ENCODE results near the gene TGFBR2. TPM values are rescaled to one million over a fixed set of nuclear protein-coding genes. Genes with fewer than 3 reads are reported as not detected.

TGFBR2 gene
- total RNA-seq, 1 donor from 2014 or later, result 15.6 TPM

DNA sequence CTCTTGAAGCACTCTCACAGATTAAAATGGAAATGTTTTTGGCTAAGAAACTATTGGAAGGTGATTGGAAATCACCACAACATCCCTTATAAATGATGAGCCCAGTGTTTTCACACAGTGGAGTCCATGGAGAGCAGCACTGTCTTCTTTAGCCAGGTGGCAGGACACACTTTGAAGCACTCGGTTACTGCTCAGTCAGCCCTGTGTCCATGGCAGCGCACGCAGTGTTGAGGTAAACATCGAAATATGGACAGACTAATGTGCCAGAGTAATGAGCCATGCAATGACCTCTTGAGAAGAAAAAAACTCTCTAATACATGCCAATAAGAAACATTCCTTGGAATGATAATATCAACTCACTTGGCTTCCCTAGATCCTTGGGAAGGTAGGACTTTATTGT, 66.6 kb downstream of the TGFBR2 start:
- H3K4me1 Mint-ChIP-seq, result peaks cover 9% of the 10 kb centered on the region
- no peak overlapping the region for H3K27ac Mint-ChIP-seq
- H3K4me3 Mint-ChIP-seq, result no peak overlapping the region
- peaks cover 53% of the 10 kb centered on the region for H3K36me3 Mint-ChIP-seq
- TF ChIP-seq, protein P1, sequence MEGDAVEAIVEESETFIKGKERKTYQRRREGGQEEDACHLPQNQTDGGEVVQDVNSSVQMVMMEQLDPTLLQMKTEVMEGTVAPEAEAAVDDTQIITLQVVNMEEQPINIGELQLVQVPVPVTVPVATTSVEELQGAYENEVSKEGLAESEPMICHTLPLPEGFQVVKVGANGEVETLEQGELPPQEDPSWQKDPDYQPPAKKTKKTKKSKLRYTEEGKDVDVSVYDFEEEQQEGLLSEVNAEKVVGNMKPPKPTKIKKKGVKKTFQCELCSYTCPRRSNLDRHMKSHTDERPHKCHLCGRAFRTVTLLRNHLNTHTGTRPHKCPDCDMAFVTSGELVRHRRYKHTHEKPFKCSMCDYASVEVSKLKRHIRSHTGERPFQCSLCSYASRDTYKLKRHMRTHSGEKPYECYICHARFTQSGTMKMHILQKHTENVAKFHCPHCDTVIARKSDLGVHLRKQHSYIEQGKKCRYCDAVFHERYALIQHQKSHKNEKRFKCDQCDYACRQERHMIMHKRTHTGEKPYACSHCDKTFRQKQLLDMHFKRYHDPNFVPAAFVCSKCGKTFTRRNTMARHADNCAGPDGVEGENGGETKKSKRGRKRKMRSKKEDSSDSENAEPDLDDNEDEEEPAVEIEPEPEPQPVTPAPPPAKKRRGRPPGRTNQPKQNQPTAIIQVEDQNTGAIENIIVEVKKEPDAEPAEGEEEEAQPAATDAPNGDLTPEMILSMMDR (IDR thresholded peaks at IDR 0.05; ENCODE audit: unreplicated experiment), result no peak
- no peak for DNase-seq (ENCODE audit: low spot score in 2 of 2, unreplicated experiment in 2 of 2)
- H3K9me3 Mint-ChIP-seq, result no peaks in the 10 kb centered on the region
- no peaks in the 10 kb centered on the region for H3K27me3 Mint-ChIP-seq (ENCODE audit: low read depth)

DNA sequence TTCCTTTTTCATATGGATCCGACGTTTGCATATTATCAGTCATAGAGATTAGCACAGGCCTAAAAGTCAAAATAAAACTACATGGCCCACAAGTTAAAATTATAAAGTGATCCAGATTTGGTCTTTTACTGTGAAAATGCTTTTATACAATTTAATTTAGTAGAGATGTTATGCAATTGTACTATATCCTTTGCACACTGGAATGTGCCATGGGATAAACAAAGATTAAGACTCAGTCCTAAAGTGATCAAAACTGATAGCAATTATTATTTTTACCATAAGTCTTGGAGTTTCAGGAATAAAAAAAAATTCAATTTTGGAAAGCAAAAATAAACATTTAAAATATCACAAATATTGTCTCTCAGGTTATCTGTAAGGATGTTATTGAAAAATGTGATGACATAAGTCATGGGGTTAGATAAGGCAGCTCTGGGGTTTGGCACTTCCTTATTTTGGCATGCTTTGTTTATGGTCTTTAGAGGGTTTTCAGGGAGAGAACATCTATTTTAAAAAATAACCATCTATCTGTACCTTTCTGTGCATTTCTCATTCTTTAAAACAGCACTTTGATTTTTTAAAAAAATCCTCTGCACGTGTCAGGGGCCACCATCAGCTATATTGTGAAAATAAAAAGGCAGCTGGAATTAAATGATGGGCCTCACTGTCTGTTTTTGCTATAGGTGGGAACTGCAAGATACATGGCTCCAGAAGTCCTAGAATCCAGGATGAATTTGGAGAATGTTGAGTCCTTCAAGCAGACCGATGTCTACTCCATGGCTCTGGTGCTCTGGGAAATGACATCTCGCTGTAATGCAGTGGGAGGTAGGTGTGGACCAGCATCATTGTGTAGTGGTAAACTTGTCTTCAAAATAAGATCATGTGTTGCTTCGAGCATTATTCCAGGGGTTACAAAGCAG, 67.3 kb downstream of the TGFBR2 start:
- H3K4me3 Mint-ChIP-seq, result no peak overlapping the region
- H3K4me1 Mint-ChIP-seq, result peaks cover 2% of the 10 kb centered on the region
- TF ChIP-seq, protein P1 (IDR thresholded peaks at IDR 0.05; ENCODE audit: unreplicated experiment), result no peak
- no peaks in the 10 kb centered on the region for H3K27me3 Mint-ChIP-seq (ENCODE audit: low read depth)
- peaks cover 56% of the 10 kb centered on the region for H3K36me3 Mint-ChIP-seq
- no peaks in the 10 kb centered on the region for H3K9me3 Mint-ChIP-seq
- no peak for DNase-seq (ENCODE audit: low spot score in 2 of 2, unreplicated experiment in 2 of 2)
- no peak overlapping the region for H3K27ac Mint-ChIP-seq

DNA sequence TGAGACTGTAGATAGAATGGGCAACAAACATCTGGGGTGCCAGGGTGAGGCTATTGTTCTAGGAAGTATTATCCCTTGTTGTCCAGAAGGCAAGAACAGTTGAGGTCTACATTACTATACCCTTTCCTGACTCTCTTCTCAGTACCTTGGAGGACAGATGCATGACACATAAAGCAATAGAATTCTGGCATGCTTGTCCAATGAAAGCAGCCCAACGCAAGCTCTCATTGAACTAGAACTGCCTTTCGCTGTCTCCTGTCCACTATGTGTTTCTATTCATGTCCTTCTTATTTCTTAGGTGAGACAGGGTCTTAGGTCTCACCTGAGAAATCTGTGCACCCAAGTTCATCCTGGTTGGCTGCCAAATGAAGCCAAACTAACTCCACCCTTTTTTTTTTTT, 68.6 kb downstream of the TGFBR2 start:
- peaks cover 53% of the 10 kb centered on the region for H3K36me3 Mint-ChIP-seq
- no peaks in the 10 kb centered on the region for H3K9me3 Mint-ChIP-seq
- no peak overlapping the region for H3K4me3 Mint-ChIP-seq
- no peak for DNase-seq (ENCODE audit: low spot score in 2 of 2, unreplicated experiment in 2 of 2)
- H3K27me3 Mint-ChIP-seq (ENCODE audit: low read depth), result no peaks in the 10 kb centered on the region
- H3K4me1 Mint-ChIP-seq, result peaks cover 2% of the 10 kb centered on the region
- TF ChIP-seq, protein P1 (IDR thresholded peaks at IDR 0.05; ENCODE audit: unreplicated experiment), result no peak
- no peak overlapping the region for H3K27ac Mint-ChIP-seq

DNA sequence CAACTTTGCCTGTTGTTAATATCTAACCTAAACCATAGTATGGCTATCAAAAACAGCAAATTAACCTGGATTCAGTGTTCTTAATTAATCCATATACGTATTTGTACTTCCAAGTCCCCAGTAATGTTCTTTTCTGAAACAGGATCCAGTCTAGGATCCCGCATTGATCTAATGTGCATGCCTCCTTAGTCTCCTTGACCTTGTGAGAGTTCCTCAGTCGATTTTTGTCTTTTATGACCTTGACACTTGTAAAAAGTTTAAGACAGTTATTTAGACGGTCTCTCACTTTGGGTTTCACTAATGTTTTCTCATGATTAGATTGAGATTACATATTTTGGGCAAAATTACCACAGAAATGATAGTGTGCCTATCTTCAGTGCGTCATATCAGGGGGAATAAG, 69.4 kb downstream of the TGFBR2 start:
- Mint-ChIP-seq H3K27ac (no peak overlapping the region), H3K4me3 (no peak overlapping the region), H3K36me3 (peaks cover 50% of the 10 kb centered on the region), H3K27me3 (ENCODE audit: low read depth) (no peaks in the 10 kb centered on the region), H3K4me1 (peaks cover 5% of the 10 kb centered on the region), H3K9me3 (no peaks in the 10 kb centered on the region)
- TF ChIP-seq, protein P1 (IDR thresholded peaks at IDR 0.05; ENCODE audit: unreplicated experiment), result no peak
- no peak for DNase-seq (ENCODE audit: low spot score in 2 of 2, unreplicated experiment in 2 of 2)

DNA sequence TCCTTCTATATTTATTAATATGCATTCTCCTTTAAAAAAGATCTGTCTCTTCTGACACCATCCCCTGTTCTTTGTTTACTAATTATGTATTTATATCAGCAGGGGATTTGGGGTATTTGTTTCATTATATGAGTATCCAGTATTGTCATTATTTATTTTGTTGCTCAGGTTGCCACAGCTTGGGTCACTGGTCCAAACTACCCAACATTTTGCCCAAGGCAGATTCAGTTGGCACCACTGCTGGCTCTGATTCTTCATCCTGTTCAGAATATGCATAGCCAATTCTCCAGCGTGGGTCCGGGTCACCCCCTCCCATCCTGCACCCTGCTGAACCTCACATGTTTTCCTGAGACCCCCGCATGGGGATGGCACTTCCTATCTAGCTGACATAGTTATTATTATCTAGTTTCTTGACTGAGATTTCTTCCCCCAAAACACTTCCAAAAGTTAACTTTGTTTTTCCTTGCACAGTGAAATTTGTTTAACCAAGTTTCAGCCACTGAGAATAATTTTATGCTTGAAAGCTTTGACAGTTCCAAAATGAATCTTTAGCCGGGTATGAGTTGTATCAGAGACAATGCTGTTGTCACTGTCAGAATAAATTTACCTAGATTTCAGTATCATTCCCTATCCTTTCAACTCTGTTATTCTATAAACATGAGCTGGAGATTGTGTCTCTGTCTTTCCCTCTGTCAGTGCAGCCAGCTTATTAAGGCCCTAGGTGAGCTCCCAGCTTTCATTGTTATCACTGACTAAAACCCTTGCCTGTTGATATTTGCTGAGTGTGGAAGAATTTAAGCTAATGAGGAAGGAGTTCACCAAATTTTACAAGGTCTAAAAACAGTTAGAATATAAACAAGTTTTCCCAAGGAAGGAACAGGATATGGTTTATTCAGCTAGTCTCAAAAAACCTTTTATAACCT, 70.3 kb downstream of the TGFBR2 start:
- Mint-ChIP-seq H3K4me1 (peaks cover 13% of the 10 kb centered on the region), H3K27me3 (ENCODE audit: low read depth) (no peaks in the 10 kb centered on the region), H3K36me3 (peaks cover 43% of the 10 kb centered on the region), H3K4me3 (no peak overlapping the region), H3K27ac (no peak overlapping the region), H3K9me3 (no peaks in the 10 kb centered on the region)
- TF ChIP-seq, protein P1 (IDR thresholded peaks at IDR 0.05; ENCODE audit: unreplicated experiment), result no peak
- no peak for DNase-seq (ENCODE audit: low spot score in 2 of 2, unreplicated experiment in 2 of 2)

All from mesothelial cell of epicardium (in vitro differentiated cells).